ENCODE results near the gene DHX30. TPM values are rescaled to one million over a fixed set of nuclear protein-coding genes. Genes with fewer than 3 reads are reported as not detected.
A peak's percentile ranks its signal among the peaks of the same experiment; 100 is the strongest.

Gene DHX30
- total and polyA plus RNA-seq, 10 donors = 31.9 to 73.5 (median 57.3) TPM

DNA sequence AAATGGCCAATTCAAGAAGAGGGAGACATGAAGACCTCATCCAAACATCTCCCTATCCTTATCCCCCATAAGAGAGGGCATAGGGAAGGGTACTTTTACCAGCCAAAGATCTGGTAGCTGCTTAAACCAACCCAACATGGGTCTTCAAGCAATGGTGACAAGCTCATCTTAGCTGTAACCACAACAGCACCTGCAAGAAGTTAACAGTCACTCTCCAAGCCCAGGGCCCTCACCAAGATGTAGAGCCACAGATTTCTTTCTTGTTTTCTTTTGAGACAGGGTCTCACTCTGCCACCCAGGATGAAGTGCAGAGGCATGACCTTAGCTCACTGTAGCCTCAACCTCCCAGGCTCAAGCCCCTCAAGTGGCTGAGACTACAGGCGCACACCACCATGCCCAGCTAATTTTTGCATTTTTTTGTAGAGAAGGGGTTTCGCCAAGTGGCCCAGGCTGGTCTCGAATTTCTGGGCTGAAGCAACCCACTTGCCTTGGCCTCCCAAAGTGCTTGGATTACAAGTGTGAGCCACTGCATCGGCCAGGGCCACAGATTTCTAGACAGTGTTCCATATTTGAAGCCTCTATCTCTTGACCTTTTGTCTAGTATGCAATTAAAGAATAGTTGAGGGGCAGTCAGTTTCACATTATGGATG lies 57.1 kb downstream of the DHX30 start:
- intact Hi-C loops (cut with DNase I; ENCODE audit: low total_unique reads) = no loop called here
- Histone ChIP-seq H3K36me3 (peaks cover 0 to 98% (median 48%) of the 10 kb centered on the region in 6 donors), H3K4me3 (no peak overlapping the region), H3K27me3 (replicated peaks in 1 of 7) (no peaks in the 10 kb centered on the region), H3K4me1 (no peaks in the 10 kb centered on the region), H3K9me3 (no peaks in the 10 kb centered on the region), H3K27ac (no peak overlapping the region)
- 90 to 96% (median 91%) methylated on average over 2 to 4 of the region's 4 CpGs for WGBS, 5 donors
- no peak for DNase-seq
- TF ChIP-seq POLR2A (IDR thresholded peaks at IDR 0.05) (no peak), POLR2AphosphoS5 (IDR thresholded peaks at IDR 0.05) (no peak), CTCF (IDR thresholded peaks at IDR 0.05 in 8 of 11, conservative IDR thresholded peaks at IDR 0.05 in 3 of 11) (no peak)

GRCh38 chr3:47863391-47864128 lies 60.6 kb downstream of the DHX30 start:
- H3K27ac ChIP-seq = no peak overlapping the region
- TF ChIP-seq CTCF (IDR thresholded peaks at IDR 0.05 in 8 of 11, conservative IDR thresholded peaks at IDR 0.05 in 3 of 11) (no peak), POLR2AphosphoS5 (IDR thresholded peaks at IDR 0.05) (no peak), POLR2A (IDR thresholded peaks at IDR 0.05) (no peak)
- no peaks in the 10 kb centered on the region for H3K27me3 ChIP-seq (replicated peaks in 1 of 7)
- WGBS, 5 donors = 89 to 96% (median 95%) methylated on average over 11 to 12 of the region's 12 CpGs
- H3K4me3 ChIP-seq = no peak overlapping the region
- no peaks in the 10 kb centered on the region for H3K9me3 ChIP-seq
- intact Hi-C loops (cut with DNase I; ENCODE audit: low total_unique reads) = no loop called here
- peak; percentile 41 for DNase-seq
- H3K4me1 ChIP-seq = no peaks in the 10 kb centered on the region
- H3K36me3 ChIP-seq = peaks cover 0 to 98% (median 56%) of the 10 kb centered on the region in 6 donors

DNA sequence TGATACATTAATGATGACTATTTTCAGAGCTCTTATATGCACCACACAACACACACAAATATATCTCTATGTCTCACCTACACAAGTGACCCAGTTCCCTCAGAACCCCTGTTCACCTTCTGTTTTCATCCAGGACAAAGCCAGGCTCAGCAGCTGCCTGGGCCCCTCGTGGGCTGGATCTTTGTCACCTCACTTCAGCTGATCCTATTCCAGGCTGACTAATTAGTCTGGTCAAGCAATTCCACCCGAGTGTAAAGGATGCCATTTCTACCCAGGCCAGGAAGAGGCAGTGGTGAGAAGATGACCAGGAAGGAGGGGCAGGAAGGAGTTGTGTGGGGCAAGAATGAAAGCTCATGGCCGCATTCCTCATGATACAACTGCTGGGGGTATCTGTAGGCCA lies 62.3 kb downstream of the DHX30 start:
- no peaks in the 10 kb centered on the region for H3K9me3 ChIP-seq
- intact Hi-C loops (cut with DNase I; ENCODE audit: low total_unique reads) = no loop called here
- 46 to 72% (median 70%) methylated on average over 3 of the region's 3 CpGs for WGBS, 5 donors

More for the DNA sequence above, 62.3 kb downstream of the DHX30 start:
- no peak overlapping the region for H3K27ac ChIP-seq
- no peaks in the 10 kb centered on the region for H3K27me3 ChIP-seq (replicated peaks in 1 of 7)
- H3K4me3 ChIP-seq = no peak overlapping the region
- H3K36me3 ChIP-seq = peaks cover 0 to 98% (median 67%) of the 10 kb centered on the region in 6 donors
- no peaks in the 10 kb centered on the region for H3K4me1 ChIP-seq
- TF ChIP-seq POLR2A (IDR thresholded peaks at IDR 0.05) (no peak), CTCF (IDR thresholded peaks at IDR 0.05 in 8 of 11, conservative IDR thresholded peaks at IDR 0.05 in 3 of 11) (no peak), POLR2AphosphoS5 (IDR thresholded peaks at IDR 0.05) (no peak)
- DNase-seq = no peak

Measured in spleen (tissue), 11 donors.